Testis (tissue), 2 donors: ENCODE measurements around the gene HCLS1.

Experiments used
- POLR2A ChIP-seq: fragments of 450-650 bp; IDR thresholded peaks from one replicate; pipeline ENCODE4 v1.6.1; 2017; ENCODE audit warnings: antibody characterized with exemption, mild to moderate bottlenecking, moderate library complexity
- TF ChIP-seq, protein P1 (sequence below), 3 experiments: fragments of 450-650 bp in 2 of 3; fragments of 200-600 bp in 1 of 3; sonication (generic) in 1 of 3; IDR thresholded peaks; one replicate each; pipeline ENCODE4 v1.5.1; 2016 to 2019; ENCODE audit warnings: antibody characterized with exemption in 3 of 3, mild to moderate bottlenecking in 2 of 3, moderate library complexity in 1 of 3

DNA sequence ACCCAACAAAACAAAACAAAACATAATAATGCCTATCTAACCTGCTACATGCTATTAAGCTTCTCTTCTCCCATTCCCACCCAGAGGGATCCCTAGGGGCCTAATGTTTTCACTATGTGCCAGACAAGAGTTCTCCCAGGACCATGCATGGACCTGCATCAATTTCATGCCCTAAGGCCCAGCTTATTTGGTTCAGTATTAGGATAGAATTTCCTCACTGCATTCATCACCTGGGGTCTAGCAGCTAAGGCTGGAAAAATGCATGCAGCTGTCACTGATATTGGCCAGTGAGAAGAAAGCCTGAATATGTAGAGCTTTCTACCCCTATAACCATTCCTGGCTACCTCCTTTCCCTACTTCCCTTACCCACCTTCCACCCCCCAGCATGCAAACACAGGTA lies 2.0 kb upstream of the HCLS1 start:
- TF ChIP-seq, protein P1, sequence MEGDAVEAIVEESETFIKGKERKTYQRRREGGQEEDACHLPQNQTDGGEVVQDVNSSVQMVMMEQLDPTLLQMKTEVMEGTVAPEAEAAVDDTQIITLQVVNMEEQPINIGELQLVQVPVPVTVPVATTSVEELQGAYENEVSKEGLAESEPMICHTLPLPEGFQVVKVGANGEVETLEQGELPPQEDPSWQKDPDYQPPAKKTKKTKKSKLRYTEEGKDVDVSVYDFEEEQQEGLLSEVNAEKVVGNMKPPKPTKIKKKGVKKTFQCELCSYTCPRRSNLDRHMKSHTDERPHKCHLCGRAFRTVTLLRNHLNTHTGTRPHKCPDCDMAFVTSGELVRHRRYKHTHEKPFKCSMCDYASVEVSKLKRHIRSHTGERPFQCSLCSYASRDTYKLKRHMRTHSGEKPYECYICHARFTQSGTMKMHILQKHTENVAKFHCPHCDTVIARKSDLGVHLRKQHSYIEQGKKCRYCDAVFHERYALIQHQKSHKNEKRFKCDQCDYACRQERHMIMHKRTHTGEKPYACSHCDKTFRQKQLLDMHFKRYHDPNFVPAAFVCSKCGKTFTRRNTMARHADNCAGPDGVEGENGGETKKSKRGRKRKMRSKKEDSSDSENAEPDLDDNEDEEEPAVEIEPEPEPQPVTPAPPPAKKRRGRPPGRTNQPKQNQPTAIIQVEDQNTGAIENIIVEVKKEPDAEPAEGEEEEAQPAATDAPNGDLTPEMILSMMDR (IDR thresholded peaks at IDR 0.05), result no peak
- TF ChIP-seq POLR2A, result no peak
